ENCODE data around the gene UNC79.

The UNC79 gene

GRCh38 chr14:93549595-93549994, 118.9 kb downstream of the UNC79 start:
- DNase-seq: no peak

GRCh38 chr14:93564918-93565317, 134.2 kb downstream of the UNC79 start:
- no peak for DNase-seq

- no peak for DNase-seq
These were observed 135.4 kb downstream of the UNC79 start for GRCh38 chr14:93566065-93566693.

GRCh38 chr14:93571275-93571674, 140.5 kb downstream of the UNC79 start:
- DNase-seq: no peak

- DNase-seq: no peak
These were observed 148.4 kb downstream of the UNC79 start for GRCh38 chr14:93579178-93579577.

- DNase-seq: no peak
These were observed 151.8 kb downstream of the UNC79 start for GRCh38 chr14:93582516-93582915.

GRCh38 chr14:93587330-93587729, 156.6 kb downstream of the UNC79 start:
- no peak for DNase-seq

GRCh38 chr14:93591506-93591905, 160.8 kb downstream of the UNC79 start:
- no peak for DNase-seq

- no peak for DNase-seq
These were observed 162.0 kb downstream of the UNC79 start for GRCh38 chr14:93592786-93593185.

- DNase-seq: no peak
These were observed 175.4 kb downstream of the UNC79 start for GRCh38 chr14:93606091-93606490.

- DNase-seq: no peak
These were observed 188.5 kb downstream of the UNC79 start for GRCh38 chr14:93619176-93619793.

GRCh38 chr14:93628048-93628447, 197.3 kb downstream of the UNC79 start:
- DNase-seq: no peak

- DNase-seq: no peak
These were observed 198.9 kb downstream of the UNC79 start for GRCh38 chr14:93629643-93630042.

- DNase-seq: no peak
These were observed 208.1 kb downstream of the UNC79 start for GRCh38 chr14:93638790-93639189.

- DNase-seq: no peak
These were observed 212.4 kb downstream of the UNC79 start for GRCh38 chr14:93643127-93643526.

- no peak for DNase-seq
These were observed 212.9 kb downstream of the UNC79 start for GRCh38 chr14:93643676-93644075.

GRCh38 chr14:93645200-93645599, 214.5 kb downstream of the UNC79 start:
- no peak for DNase-seq

GRCh38 chr14:93648440-93649168, 217.9 kb downstream of the UNC79 start:
- no peak for DNase-seq

- no peak for DNase-seq
These were observed 223.9 kb downstream of the UNC79 start for GRCh38 chr14:93654599-93654998.

- DNase-seq: no peak
These were observed 224.5 kb downstream of the UNC79 start for GRCh38 chr14:93655078-93655750.

GRCh38 chr14:93657875-93658274, 227.1 kb downstream of the UNC79 start:
- DNase-seq: no peak

- no peak for DNase-seq
These were observed 232.6 kb downstream of the UNC79 start for GRCh38 chr14:93663317-93663716.

GRCh38 chr14:93665169-93665568, 234.4 kb downstream of the UNC79 start:
- DNase-seq: no peak

GRCh38 chr14:93669632-93670031, 238.9 kb downstream of the UNC79 start:
- DNase-seq: no peak
